ENCODE data around the gene LUC7L2.
"Not testable (repeated sequence)": the region's sequence is repeated elsewhere in the genome, so short reads cannot be mapped to it uniquely, and the experiment has no call there.

Gene LUC7L2

GRCh38 chr7:139357729-139358506 lies 1.8 kb upstream of the LUC7L2 start:
- not testable (repeated sequence) for DNase-seq (ENCODE audit: low read depth)

- DNase-seq (ENCODE audit: low read depth): no peak
These were observed 941 bp upstream of the LUC7L2 start for GRCh38 chr7:139358541-139359365.

DNA sequence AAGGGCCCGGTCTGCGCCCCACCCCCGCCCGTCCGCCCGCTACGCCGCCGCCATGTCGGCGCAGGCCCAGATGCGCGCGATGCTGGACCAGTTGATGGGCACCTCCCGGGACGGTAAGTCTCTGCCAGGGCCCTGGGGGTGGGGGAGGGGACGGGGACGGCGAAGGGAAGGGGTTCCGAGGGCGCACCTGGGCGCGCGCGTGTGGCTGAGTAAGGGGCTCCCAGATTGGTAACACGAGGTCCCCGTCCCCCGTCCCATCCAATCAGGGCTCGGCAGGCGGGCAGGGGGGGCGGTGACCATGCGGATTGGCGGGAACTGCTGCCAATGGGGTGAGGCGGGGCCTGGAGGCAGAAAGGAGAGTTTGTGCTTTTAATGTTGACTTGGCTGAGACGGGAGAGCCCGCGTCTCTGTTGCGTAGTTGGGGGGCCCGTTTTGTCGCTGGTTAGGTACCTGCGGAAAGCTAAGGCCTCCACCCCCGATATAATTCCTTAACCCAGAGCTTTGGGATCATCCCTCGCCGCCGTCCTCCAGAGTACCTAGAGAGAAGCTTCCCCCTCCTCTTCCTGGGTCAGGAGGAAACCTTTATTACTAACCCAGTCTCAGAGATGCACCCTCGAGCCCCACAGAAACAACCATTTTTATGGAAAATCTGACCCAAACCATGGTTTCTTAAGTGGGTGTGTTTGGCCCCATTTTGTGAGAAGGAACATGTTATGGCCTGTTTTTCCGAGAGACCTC lies 685 bp downstream of the LUC7L2 start:
- DNase-seq (ENCODE audit: low read depth): peak; percentile 80

GRCh38 chr7:139360948-139361307 lies 1.2 kb downstream of the LUC7L2 start:
- DNase-seq (ENCODE audit: low read depth): no peak

- no peak for DNase-seq (ENCODE audit: low read depth)
These were observed 1.8 kb downstream of the LUC7L2 start for GRCh38 chr7:139361523-139361922.

GRCh38 chr7:139362302-139362701 lies 2.6 kb downstream of the LUC7L2 start:
- DNase-seq (ENCODE audit: low read depth): no peak

DNA sequence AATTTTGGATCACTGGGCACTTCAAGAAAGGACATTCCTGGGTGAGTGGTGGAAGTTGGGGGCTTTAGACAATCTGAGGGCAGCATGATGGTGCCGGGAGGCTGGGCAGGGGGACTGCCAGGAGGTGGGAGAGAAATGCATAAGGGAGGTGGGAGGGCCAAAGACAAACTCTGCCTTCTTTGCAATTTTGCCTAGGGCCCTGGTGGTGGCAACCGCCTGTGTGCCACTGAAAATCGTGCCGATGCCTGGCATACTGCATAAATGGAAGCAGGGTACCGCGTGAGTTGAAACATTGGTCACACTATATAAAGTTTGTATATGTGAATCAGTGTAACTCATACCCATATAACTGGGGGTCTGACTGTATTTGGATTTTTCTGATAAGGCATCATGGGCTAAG lies 3.3 kb downstream of the LUC7L2 start:
- no peak for DNase-seq (ENCODE audit: low read depth)

DNA sequence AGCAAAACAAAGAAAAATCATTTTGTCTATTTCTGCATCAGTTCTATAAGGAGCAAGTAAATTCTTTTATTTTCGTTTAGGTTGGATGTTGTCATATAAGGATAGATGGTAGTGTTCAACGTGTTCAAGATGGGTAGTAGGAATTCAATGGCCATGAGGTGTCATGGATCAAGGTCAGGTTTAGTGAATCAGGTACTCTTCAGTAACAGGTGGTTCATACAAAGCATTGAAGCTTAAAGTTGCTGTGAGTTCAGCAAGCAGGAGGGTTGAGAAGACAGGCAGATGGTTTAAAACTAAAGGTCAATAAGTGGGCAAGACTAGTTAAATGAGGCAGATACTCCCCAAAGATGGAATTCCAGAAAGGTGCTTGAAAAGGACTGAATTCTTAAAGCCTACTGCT lies 5.6 kb downstream of the LUC7L2 start:
- DNase-seq (ENCODE audit: low read depth): no peak

GRCh38 chr7:139366400-139366799 lies 6.7 kb downstream of the LUC7L2 start:
- DNase-seq (ENCODE audit: low read depth): no peak

DNA sequence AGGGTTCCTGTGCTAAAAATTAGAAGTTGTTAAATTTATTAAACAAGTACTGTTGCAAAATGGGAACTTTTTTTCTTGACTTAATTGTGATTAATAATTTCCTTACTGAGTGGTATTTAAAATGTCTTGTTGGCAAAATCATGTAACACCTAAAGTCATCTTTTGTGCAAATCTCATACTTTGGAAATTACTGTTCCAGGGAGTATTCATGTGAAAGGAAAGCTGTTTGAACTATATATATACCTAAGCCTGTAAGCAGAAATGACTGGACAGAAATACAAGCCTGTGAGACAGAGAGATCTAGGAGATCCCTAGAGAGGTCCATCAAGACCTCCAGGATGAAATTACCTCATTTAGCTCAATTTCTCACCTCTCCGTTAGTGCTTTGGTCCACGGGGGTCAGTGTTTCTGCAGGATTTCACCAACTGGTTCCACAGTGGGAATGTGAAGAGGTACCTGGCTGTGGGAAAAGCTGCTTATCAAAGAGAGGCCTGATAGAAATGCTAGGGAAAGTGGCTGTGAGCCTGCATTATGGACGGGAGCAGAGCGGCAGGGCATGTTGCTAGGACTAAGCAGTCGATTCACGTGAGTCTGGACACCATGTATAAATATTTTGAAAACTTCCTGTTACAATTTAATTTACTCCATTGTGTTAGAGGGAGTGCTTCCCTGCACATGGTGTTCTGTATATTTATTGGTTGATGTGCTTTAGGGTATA lies 7.9 kb downstream of the LUC7L2 start:
- no peak for DNase-seq (ENCODE audit: low read depth)

DNA sequence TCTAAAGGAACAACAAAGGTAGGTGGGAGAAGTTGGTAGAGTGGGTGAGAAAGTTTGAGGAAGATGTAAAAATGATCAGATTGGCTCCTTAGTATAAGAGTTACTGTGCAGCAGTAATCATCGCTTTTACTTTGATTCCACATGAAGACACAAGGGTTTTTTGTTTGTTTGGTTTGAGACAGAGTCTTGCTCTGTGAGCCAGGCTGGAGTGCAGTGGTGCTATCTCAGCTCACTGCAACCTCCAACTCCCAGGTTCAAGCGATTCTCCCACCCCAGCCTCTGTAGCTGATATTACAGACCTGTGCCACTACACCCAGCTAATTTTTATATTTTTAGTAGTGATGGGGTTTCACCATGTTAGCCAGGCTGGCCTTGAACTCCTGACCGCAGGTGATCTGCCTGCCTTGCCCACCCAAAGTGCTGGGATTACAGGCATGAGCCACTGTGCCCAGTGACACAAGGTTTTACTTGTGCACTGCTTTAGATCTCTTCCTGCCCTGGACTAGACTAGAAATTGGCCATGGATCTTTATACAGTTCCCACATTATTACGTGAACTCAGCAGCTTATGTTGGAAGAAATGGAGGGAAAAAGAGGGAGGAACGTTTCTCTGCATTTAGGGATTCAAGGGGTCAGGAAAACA lies 10.7 kb downstream of the LUC7L2 start:
- DNase-seq (ENCODE audit: low read depth): no peak

- no peak for DNase-seq (ENCODE audit: low read depth)
These were observed 11.2 kb downstream of the LUC7L2 start for GRCh38 chr7:139370943-139371313.

DNA sequence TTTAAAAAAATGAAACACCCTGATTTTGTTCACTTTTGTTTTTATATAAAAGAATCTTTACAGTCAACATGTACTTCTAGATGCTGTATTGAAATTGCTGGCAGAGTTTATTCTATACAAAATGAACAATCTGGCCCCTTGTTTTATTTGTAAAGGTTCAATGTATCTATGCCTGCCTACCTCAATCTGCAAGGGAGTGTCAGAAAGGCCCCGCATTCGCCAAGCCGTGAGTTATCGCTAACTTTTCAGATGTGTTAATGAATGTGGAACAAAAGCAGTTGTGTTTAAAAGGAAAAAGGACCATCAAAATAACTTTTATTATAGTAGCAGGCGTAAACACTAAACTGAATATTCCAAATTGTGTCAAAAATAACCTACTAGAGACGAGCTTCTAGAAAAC lies 14.6 kb downstream of the LUC7L2 start:
- no peak for DNase-seq (ENCODE audit: low read depth)

DNA sequence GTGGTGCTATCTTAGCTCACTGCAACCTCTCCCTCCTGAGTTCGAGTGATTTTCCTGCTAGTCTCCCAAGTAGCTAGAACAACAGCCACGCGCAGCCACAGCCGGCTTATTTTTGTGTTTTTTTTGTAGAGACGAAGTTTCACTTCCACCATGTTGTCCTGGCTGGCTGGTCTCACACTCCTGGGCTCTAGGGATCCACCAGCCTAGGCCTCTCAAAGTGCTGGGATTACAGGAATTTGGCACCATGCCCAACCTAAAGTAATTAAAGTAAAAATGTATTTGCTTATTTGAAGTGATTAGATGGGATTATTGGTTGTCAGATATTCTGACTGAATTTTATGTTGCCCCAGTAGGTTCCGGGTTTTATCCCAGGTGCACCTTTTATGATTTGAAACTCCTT lies 22.7 kb downstream of the LUC7L2 start:
- DNase-seq (ENCODE audit: low read depth): no peak

- no peak for DNase-seq (ENCODE audit: low read depth)
These were observed 24.9 kb downstream of the LUC7L2 start for GRCh38 chr7:139384611-139385010.

GRCh38 chr7:139387594-139387993 lies 27.9 kb downstream of the LUC7L2 start:
- DNase-seq (ENCODE audit: low read depth): no peak

DNA sequence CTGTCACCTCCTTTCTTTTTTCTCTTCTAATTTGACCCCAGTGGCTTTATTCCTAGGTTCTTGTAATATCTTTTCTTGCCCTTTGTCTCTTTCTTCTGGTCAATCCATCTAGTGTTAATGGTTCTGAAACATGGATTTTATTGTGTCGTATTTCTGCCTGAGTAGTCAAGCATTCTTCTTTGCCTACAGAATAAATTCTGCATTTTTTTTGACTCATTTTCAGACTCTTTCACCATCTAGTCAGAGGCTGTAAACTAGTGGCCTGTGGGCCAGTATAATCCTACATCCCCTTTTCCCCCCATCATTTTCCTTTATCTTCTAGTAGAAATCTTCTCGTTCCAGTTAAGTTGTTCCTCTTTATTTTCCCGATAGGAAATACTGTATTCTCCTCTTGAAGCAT lies 29.4 kb downstream of the LUC7L2 start:
- DNase-seq (ENCODE audit: low read depth): no peak

GRCh38 chr7:139389774-139390173 lies 30.1 kb downstream of the LUC7L2 start:
- DNase-seq (ENCODE audit: low read depth): no peak

GRCh38 chr7:139393621-139394211 lies 34.0 kb downstream of the LUC7L2 start:
- DNase-seq (ENCODE audit: low read depth): peak; percentile 10

- DNase-seq (ENCODE audit: low read depth): no peak
These were observed 34.8 kb downstream of the LUC7L2 start for GRCh38 chr7:139394540-139394939.

- DNase-seq (ENCODE audit: low read depth): no peak
These were observed 36.7 kb downstream of the LUC7L2 start for GRCh38 chr7:139396323-139396951.

Measured in GM04504 (cell line).